Left colon (tissue), 2 donors: ENCODE measurements around the gene DDX39A. TPM values are rescaled to one million over a fixed set of nuclear protein-coding genes. Genes with fewer than 3 reads are reported as not detected.
"Not testable (repeated sequence)": the region's sequence is repeated elsewhere in the genome, so short reads cannot be mapped to it uniquely, and the experiment has no call there.

Experiments
- ATAC-seq: fragments of 200-7000 bp; cut with Tn5 transposase; one replicate; pipeline ENCODE4 v1.9.1; 2020; ENCODE audit warnings: mild to moderate bottlenecking, moderate library complexity
- DNase-seq, 2 donors: peaks; one replicate each; pipeline ENCODE4 v3.0.0-alpha.2; 2020
- intact Hi-C, 2 donors: fragments of 100-400 bp; cut with DNase I in 1 of 2; cut with micrococcal nuclease in 1 of 2; formaldehyde crosslinking; loops; one replicate each; pipeline versions ENCODE4 v1.11.2 to v1.14.0; 2022; cut with DNase I, micrococcal nuclease
- total RNA-seq, 2 donors: library from RNA; stranded (reverse); fragmentation: NEBNext Ultra II Directional; extraction: Animal tissue kit (Norgen Biotek cat#: 25700); gene quantifications; one replicate each; pipeline ENCODE4 v1.2.1, GENCODE V29; 2021
- donor health status: DM: no; HTN: no; CAD: no.
- donor health status: DM: yes; HTN: yes; CAD: no.

The DDX39A gene
- total RNA-seq, 2 donors from 2014 or later, result 55.3 to 85.8 TPM

GRCh38 chr19:14411161-14411937 is 7.8 kb downstream of the DDX39A start:
- no peak for ATAC-seq
- no peak for DNase-seq
- intact Hi-C loops, result no loop called here

- DNase-seq, result no peak
- ATAC-seq, result no peak
- intact Hi-C loops, result no loop called here
These were observed 8.8 kb downstream of the DDX39A start for GRCh38 chr19:14410091-14411051.

- intact Hi-C loops, result no loop called here
- DNase-seq, result no peak
- no peak for ATAC-seq
These were observed 9.8 kb downstream of the DDX39A start for GRCh38 chr19:14409146-14410023.

GRCh38 chr19:14408491-14409145 is 10.5 kb downstream of the DDX39A start:
- no peak for ATAC-seq
- no peak for DNase-seq
- intact Hi-C loops, result no loop called here

GRCh38 chr19:14407605-14408484 is 11.3 kb downstream of the DDX39A start:
- ATAC-seq, result peak; percentile 87
- DNase-seq, result peak; percentile 82 to 93
- intact Hi-C loops, result no loop called here

- ATAC-seq (no peak), DNase-seq (no peak)
- intact Hi-C loops, result no loop called here
These were observed 12.3 kb downstream of the DDX39A start for GRCh38 chr19:14406645-14407401.

GRCh38 chr19:14405758-14406644 is 13.1 kb downstream of the DDX39A start:
- DNase-seq (peak; percentile 82 to 87), ATAC-seq (peak; percentile 56)
- intact Hi-C loops, result no loop called here

- DNase-seq (no peak), ATAC-seq (no peak)
- intact Hi-C loops, result no loop called here
These were observed 13.8 kb downstream of the DDX39A start for GRCh38 chr19:14405380-14405757.

GRCh38 chr19:14404312-14404711 is 14.8 kb downstream of the DDX39A start:
- intact Hi-C loops, result no loop called here

GRCh38 chr19:14403145-14403930 is 15.8 kb downstream of the DDX39A start:
- intact Hi-C loops, ATAC-seq, DNase-seq: not testable (repeated sequence)

More at GRCh38 chr19:14404312-14404711, 14.8 kb downstream of the DDX39A start:
- ATAC-seq (no peak), DNase-seq (no peak)

- intact Hi-C loops, result no loop called here
These were observed 16.6 kb downstream of the DDX39A start for GRCh38 chr19:14402332-14403144.

GRCh38 chr19:14401468-14402195 is 17.5 kb downstream of the DDX39A start:
- no peak for DNase-seq
- intact Hi-C loops, result no loop called here
- ATAC-seq, result no peak

More at GRCh38 chr19:14402332-14403144, 16.6 kb downstream of the DDX39A start:
- DNase-seq (peak in 1 of 2 donors; percentile 58), ATAC-seq (peak; percentile 18)

GRCh38 chr19:14400951-14401431 is 18.1 kb downstream of the DDX39A start:
- DNase-seq (no peak), ATAC-seq (no peak)
- intact Hi-C loops, result no loop called here
